Activated naive CD8-positive, alpha-beta T cell treated with anti-CD3 and anti-CD28 coated beads, Interleukin-2, amount 50 U/mL, for 16 hours (primary cell): ENCODE results near the gene CIZ1.
"Not testable (repeated sequence)": the region's sequence is repeated elsewhere in the genome, so short reads cannot be mapped to it uniquely, and the experiment has no call there.

Source experiments
- DNase-seq: peaks from one replicate; pipeline ENCODE4 v3.0.0-alpha.2; 2020; ENCODE audit warnings: low read depth, low spot score

CIZ1 gene, protein sequence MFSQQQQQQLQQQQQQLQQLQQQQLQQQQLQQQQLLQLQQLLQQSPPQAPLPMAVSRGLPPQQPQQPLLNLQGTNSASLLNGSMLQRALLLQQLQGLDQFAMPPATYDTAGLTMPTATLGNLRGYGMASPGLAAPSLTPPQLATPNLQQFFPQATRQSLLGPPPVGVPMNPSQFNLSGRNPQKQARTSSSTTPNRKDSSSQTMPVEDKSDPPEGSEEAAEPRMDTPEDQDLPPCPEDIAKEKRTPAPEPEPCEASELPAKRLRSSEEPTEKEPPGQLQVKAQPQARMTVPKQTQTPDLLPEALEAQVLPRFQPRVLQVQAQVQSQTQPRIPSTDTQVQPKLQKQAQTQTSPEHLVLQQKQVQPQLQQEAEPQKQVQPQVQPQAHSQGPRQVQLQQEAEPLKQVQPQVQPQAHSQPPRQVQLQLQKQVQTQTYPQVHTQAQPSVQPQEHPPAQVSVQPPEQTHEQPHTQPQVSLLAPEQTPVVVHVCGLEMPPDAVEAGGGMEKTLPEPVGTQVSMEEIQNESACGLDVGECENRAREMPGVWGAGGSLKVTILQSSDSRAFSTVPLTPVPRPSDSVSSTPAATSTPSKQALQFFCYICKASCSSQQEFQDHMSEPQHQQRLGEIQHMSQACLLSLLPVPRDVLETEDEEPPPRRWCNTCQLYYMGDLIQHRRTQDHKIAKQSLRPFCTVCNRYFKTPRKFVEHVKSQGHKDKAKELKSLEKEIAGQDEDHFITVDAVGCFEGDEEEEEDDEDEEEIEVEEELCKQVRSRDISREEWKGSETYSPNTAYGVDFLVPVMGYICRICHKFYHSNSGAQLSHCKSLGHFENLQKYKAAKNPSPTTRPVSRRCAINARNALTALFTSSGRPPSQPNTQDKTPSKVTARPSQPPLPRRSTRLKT

DNA sequence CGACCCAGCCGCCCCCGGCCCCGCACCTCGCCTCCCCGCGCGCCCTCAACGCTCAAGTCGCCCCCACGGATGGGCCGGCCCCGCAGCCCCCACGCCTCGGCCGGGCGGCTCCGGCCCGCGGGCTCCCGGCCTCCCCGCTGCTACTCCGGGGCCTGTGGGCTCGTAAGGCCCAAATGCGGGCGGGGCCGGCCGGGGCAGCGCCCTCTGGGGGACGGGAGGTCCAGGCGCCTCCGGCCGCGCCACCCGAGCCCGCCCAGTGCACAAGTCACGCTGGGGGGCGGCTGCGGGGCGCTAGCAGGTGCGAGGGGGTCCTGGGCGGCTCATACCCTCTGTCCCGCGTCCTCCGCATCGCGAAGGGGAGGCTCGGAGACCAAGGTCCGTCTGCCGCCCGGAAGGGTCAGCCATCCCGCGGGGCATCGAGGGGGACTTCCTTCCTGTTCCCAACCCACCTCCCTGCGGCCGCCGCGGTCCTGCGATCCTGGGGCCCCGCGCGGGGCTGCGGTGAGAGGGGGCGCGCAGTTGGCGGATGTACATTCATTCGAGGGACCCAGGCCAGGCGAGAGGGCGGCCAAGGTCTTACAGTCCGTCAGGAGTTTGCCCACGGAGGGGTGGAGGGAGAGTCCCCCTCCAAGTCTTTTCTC is at the start of gene CIZ1:
Gene CIZ1, minus strand, starts transcription at position 167 of the 641 bp plus-strand sequence. CDS start 715 bp downstream, outside the sequence.
- peak; percentile 49 for DNase-seq

DNA sequence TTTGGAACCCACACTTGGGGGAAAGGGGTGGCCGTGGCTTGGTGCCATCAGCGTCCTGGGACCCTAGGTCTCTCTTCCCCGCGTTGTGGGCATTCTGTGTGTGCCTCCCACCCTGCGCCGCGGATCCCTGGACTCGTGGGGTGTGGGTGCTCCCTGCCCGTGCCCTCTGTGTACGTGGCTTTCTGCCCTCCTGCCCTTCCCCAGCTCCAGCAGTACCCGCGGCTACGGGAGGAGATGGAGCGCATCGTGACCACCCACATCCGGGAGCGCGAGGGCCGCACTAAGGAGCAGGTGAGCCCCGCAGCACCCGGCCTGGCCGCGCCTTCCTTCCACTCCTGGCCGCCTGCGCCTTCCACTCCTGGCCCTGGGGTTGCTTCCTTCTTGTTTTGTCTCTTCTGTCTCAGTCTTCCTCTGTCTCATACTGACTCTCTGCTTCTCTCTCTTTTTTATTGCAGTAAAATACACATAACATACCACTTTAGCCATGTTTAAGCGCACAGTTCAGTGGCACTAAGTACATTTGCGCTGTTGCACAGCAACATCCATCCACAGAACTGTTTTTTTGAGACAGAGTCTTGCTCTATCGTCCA is 42.5 kb upstream of the CIZ1 start:
- DNase-seq = no peak

DNA sequence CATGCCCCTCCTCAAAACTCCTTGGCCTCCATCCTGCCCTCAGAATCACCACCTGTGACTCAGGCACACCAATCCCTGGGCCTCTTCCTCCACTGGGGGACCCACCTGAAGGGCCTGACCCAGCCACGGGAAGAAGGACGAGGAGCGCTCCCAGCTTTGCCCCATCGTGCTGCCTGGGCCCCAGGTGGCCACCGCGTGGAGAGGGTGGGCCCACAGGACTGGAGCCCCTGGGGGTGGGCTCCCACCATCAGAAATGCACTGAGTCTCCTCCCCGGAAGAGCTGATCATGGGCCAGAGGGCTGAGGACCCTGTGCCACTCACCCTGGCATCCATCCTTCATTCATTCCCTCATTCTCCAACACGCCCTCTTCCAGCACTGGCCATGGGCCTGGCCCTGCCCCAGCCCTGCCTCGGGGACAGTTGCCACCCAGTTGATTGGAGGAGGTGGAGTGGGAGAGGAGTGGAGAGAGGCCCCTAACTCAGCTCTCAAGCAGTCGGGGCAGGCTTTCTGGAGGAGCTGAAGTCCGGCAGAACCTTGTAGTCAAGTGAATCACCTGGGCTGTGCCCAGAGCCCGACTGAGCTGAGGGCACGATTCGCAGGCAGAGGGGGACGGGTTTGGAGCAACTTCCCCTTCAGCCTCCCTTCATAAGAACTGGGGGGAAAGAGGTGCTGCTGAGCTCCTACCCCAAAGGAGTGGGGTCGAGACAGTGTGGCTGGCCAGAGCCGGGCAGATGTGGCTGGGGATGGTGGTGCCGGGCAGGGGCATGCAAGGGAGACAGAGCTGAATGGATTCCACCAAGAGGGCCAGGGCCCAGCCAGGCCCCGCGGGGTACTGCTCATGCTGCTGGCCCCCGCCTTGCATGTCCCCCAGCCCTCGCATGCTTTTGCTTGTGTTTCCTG is 41.4 kb upstream of the CIZ1 start:
- DNase-seq = no peak

DNA sequence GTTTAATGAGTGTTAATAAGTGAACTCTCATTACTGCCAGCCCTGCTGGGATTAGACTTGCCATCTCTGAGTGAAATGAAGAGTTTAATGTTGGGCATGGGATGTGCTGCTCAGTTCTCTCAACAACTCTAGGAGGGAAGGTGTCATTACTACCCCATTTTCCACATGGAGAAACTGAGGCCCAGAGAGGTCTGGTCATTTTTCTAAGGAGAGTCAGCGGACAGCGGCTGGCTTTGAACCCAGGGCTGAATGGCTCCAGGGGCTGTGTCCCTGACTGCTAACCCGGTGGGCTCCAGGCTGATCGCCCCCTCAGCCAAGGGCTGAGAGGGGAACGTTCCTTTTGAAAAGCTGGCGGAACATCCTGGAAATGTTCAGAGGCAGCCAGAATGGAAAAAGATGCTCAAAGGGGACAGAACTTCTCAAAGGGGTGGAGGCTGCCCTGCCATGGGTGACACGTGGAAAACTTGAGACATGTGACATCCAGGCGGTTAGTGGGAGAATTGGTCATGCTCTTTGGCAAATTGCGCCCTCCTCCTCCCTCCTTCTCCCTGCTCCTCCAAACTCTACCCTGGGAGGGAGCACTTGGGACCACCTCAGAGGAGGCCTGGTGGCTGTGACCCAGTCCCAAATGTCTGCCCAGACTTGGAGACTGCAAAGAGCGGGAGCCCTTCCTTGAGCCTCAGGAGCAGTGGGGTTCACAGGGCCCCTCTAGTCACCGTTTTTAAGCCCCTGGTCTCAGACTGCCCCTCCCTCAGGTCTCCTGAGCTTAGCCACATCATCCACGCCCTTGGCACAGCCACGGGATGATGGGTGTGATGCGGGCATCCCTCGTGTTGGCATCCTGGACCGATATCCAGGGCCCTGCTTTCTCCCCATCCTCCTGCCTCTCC is 40.5 kb upstream of the CIZ1 start:
- no peak for DNase-seq

DNA sequence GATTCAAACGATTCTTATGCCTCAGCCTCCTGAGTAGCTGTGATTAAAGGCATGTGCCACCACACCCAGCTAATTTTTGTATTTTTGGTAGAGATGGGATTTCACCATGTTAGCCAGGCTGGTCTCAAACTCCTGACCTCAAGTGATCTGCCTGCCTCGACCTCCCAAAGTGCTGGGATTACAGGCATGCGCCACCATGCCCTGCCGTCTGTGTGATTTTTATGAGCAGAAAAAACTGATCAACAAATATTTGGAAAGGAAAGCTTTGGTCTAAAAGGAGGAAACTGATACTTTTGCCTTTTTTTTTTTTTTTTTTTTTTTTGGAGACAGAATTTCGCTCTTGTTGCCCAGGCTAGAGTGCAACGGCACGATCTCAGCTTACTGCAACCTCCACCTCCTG is 39.5 kb upstream of the CIZ1 start:
- DNase-seq = not testable (repeated sequence)

DNA sequence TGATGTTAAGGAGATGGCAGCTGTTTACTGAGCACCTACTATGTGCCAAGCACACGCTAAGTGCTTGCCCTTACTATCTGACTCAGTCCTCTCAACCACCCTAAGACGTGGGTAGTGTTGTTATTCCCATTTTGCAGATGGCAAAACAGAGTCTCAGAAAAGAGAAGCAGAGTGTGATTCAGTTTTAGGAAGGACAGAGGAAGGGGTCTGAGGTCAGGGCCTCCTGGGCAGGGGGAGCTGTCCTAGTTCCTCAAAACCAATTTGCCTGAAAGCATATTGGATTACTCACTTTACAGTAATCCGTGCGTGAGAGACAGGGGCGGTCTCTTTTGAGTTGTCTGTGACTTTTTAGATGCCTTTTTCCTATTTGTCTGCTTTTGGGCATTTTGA is 35.0 kb upstream of the CIZ1 start:
- DNase-seq = no peak

DNA sequence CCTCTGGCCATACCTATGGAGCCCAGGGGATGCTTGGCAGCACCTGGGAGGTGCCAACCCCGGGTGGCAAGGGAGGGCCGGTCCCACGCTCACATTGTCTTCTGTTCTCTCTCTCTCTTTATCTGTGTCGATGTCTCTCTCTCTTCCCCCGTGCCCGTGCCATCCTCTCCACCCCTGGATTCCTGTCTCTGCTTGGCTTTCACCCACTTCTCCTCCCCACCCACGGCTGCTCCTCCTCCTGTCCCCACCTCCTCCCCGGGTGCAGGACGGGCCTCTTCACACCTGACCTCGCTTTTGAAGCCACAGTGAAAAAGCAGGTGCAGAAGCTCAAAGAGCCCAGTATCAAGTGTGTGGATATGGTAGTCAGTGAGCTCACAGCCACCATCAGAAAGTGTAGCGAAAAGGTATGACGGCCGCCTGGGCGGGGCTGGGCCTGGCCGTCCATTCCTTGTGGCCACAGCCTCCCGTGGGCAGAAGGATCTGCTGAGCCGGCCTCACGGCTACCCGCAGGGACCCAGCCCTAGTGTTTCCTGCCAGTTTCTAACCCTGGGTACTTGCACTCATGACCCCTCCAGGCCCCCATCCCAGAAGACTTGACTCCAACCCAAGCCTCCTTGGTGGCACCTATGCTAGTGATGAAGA is 34.5 kb upstream of the CIZ1 start:
- DNase-seq = no peak

DNA sequence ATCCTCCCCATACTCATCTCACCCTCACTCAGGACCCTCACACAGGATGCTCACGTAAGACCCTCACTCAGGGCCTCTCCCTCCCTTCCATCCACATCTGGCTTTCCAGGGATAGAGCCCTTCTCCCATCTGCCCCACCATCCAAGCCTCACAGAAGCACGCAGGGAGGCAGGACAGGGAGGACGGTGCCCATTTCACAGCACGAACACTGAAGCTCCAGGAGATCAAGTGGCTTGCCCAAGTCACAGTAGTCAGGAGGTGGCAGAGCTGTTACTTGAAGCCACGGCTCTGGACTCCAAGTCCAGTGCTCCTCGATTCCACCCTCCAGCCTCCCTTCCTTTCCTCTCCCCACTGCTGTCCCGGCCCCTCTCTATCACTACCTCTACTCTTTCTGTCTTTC is 33.5 kb upstream of the CIZ1 start:
- DNase-seq = no peak

DNA sequence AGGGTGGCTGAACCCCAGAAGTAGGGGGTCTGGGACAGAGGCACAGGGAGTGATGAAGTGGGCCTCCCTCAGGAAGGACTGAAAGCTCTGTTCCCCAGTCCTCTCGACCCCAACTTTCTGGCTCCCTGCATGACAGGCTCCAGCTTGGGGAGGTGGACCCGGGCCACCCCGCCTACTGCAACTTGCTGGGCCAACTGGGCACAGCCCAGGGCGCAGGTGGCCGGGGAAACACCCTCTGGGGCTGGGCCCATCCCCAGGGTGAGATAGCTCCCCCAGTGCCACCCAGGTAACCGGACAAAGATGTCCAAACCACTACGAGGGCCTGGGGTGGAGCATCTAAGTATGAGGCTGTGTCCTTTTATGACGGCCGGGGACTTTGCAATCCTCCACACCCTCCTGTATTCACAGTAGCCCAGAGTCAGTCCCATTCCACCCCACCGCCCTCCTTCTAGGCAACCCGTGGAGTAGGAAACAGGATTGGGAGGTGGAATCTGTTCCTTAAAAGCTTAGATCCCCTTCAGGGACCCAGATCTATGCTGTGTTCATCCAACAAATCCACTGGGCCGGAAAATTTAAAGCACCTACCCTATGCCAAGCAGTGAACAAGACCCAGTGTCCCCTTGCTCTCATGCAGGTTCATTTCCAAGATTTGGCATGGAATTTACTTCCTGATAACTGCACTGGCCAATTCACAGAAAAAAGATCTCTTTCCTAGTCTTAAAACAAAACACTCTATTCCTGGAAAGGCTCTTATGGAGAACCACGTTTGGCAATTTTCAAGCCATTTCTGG is 31.7 kb upstream of the CIZ1 start:
- DNase-seq = no peak

DNA sequence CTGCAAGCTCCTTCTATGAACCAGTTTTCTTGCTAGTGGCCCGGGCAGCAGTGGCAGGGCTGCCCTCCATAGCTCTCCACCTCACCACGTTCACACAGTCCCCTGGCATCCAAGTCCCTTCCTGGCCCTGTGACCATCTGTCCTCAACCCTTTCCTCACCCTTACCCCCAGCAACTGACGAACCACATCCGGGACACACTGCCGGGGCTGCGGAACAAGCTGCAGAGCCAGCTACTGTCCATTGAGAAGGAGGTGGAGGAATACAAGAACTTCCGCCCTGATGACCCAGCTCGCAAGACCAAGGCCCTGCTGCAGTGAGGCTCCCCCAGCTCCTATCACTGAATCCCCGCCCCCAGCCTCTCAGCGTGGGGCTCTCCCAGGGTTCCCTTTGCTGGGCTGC is 30.7 kb upstream of the CIZ1 start:
- DNase-seq = no peak

DNA sequence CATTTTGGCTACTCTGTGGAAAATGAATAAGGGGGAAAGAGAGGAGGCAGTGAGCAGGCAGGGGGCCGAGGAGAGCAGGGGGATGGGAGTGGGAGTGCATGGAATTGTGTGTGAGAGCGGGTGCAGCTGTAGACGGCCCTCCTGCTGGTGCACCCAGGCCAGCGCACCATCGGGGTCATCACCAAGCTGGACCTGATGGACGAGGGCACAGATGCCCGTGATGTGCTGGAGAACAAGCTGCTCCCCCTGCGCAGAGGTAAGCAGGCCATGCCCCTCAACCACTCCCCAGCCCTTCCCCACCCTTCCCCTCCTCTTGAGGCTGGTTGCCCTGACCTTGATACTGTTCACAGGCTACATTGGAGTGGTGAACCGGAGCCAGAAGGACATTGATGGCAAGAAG is 28.5 kb upstream of the CIZ1 start:
- DNase-seq = no peak

DNA sequence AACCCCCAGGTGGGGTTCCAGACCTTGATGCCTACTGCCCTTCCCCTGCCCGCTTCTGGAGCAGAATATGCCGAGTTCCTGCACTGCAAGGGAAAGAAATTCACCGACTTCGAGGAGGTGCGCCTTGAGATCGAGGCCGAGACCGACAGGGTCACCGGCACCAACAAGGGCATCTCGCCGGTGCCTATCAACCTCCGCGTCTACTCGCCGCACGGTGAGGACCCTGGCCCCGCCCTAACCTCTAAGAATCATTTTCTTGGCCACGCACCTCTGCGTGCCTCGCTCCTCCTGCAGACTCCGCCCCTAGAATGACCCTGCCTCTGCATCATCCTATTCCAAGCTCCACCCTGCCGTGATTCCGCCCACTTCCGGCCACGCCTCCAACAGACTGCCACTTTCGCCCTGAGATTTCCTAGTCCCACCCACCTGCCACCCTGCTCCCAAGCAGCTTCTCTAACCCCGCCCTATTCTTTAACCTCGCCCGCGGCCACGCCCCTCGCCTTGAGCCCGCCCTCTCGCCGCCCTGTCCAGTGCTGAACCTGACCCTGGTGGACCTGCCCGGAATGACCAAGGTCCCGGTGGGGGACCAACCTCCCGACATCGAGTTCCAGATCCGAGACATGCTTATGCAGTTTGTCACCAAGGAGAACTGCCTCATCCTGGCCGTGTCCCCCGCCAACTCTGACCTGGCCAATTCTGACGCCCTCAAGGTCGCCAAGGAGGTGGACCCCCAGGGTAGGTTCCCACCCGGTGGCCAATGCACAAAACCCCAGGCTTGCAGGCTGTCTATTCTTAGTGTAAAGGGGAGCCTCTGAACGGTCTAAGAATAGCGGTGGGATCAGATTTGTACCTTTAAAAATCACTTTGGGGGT is 27.4 kb upstream of the CIZ1 start:
- DNase-seq = peak; percentile 81

DNA sequence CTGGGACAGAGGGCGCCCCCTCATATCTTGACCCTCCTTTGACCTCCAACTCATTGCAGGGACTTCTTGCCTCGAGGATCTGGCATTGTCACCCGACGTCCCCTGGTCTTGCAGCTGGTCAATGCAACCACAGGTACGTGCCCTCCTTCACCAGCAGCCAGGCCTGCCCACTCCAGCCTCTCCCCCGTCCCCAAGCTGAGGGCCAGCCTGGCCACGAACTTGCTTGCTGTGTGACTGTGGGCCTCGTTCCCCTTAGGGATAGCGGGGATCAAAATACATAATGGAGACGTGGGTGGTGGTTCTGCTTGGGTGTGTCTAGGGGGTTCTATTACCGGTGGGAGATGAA is 26.8 kb upstream of the CIZ1 start:
- DNase-seq = no peak

DNA sequence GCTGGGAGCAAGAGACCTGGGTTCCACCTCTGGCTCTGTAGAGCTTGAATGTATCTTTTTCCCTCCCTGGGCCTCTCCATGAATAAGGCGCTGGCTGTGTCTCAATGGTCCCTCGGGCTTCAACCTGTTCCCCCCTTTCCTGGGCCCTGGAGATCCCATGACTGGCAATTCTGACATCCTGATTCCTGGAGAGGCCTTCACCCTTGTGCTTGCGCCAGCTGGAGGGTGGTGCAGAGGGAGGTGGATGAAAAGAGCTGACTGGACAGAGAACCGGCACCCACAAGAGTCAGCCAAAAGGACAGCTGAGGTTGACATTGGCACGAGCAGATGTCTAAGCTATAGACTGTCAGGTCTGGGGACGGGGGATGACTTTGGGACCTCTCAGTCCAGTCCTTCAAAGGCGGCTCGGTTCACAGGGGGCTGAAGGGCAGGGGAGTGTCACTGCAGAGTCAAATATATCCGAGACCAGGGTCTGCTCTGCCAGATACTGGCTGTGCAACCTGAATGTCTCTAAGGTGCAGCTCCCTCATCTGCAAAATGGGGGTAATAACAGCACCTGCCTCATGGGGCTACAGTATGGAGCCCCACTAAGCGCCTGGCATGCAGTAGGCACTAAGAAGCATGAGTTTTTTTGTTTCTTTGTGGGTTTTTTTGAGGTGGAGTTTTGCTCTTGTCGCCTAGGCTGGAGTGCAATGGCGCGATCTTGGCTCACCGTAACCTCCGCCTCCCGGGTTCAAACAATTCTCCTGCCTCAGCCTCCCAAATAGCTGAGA is 25.6 kb upstream of the CIZ1 start:
- no peak for DNase-seq

DNA sequence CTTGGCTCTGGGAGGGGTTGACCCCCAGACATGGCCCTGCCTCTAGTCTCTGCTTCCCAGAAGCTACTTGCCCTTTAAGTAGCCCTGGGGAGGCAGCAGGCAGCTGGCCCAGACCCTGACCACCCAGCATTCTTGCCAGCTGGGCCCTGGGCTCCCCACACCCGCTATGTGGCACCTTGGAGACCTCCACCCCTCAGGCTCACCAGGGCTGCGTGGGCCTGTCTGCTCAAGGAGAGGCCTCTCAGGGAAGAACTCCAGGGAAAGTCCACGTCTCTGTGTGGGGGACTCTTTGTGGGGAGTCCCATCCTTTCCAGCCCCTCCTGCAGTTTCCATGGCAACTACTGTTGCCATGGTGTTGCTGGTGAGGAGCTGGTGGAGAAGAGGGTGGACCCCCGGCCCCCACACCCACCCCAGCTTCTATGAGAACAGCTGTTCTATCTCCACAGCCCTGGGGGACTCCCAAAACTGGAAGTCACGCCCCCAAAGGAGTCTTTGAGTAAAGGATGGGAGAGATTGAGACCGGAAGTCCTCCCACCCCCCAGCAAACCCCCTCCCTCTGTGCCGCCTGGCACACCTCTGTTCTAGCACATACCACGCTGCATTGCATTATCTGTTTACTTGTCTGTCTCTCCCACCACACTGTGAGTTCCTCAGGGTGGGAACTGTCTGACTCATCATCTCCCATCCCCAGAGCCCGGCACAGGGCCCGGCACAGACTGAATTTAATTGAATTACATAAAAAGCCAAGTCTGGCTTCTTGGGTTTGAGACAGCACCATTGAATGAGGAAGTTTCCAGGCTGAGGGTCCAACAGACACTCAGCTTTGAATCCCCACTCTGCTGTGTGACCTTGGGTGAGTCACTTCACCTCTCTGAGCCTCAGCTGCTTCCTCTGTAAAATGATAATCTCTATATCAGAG is 24.4 kb upstream of the CIZ1 start:
- no peak for DNase-seq
